HG03342 (cell line): ENCODE measurements around the gene SYCE1.
A peak's percentile ranks its signal among the peaks of the same experiment; 100 is the strongest.
"Not testable (repeated sequence)": the region's sequence is repeated elsewhere in the genome, so short reads cannot be mapped to it uniquely, and the experiment has no call there.

ENCODE experiments used
- ATAC-seq: cut with Tn5 transposase; IDR thresholded peaks from one replicate; pipeline ENCODE4 v1.9.1; 2021; ENCODE audit warnings: mild to moderate bottlenecking, moderate library complexity; ENCODE audit not compliant: unreplicated experiment

SYCE1 gene

GRCh38 chr10:133559216-133559615 lies 6.2 kb downstream of the SYCE1 start:
- ATAC-seq, result no peak

- no peak for ATAC-seq
These were observed 8.0 kb downstream of the SYCE1 start for GRCh38 chr10:133557381-133557780.

GRCh38 chr10:133555521-133555920 lies 9.9 kb downstream of the SYCE1 start:
- no peak for ATAC-seq

GRCh38 chr10:133554600-133554999 lies 10.8 kb downstream of the SYCE1 start:
- ATAC-seq, result no peak

- ATAC-seq, result no peak
These were observed 20.9 kb downstream of the SYCE1 start for GRCh38 chr10:133544506-133544905.

- not testable (repeated sequence) for ATAC-seq
These were observed 23.9 kb downstream of the SYCE1 start for GRCh38 chr10:133541441-133541975.

GRCh38 chr10:133537546-133538545 lies 27.5 kb downstream of the SYCE1 start:
- no peak for ATAC-seq

- ATAC-seq, result no peak
These were observed 29.2 kb downstream of the SYCE1 start for GRCh38 chr10:133536198-133536597.

- ATAC-seq, result no peak
These were observed 31.0 kb downstream of the SYCE1 start for GRCh38 chr10:133534417-133534816.

- ATAC-seq, result no peak
These were observed 32.5 kb downstream of the SYCE1 start for GRCh38 chr10:133532871-133533270.

GRCh38 chr10:133530506-133530905 lies 34.9 kb downstream of the SYCE1 start:
- no peak for ATAC-seq

- ATAC-seq, result no peak
These were observed 35.8 kb downstream of the SYCE1 start for GRCh38 chr10:133529576-133529946.

GRCh38 chr10:133528845-133529575 lies 36.4 kb downstream of the SYCE1 start:
- no peak for ATAC-seq

GRCh38 chr10:133528296-133528844 lies 37.0 kb downstream of the SYCE1 start:
- no peak for ATAC-seq

- no peak for ATAC-seq
These were observed 37.6 kb downstream of the SYCE1 start for GRCh38 chr10:133527771-133528271.

GRCh38 chr10:133526957-133527588 lies 38.3 kb downstream of the SYCE1 start, which contains the start of gene CYP2E1:
Gene CYP2E1 (plus strand): TSS chr10:133527363. CDS start chr10:133527396, 33 bp downstream.
- no peak for ATAC-seq

GRCh38 chr10:133525444-133525843 lies 39.9 kb downstream of the SYCE1 start:
- ATAC-seq, result no peak

GRCh38 chr10:133523631-133524203 lies 41.7 kb downstream of the SYCE1 start:
- ATAC-seq, result no peak

GRCh38 chr10:133520193-133520738 lies 45.1 kb downstream of the SYCE1 start:
- peak; percentile 97 for ATAC-seq

- not testable (repeated sequence) for ATAC-seq
These were observed 46.9 kb downstream of the SYCE1 start for GRCh38 chr10:133518517-133518916.
